ENCODE measurements around the gene HIVEP2.

Gene HIVEP2

DNA sequence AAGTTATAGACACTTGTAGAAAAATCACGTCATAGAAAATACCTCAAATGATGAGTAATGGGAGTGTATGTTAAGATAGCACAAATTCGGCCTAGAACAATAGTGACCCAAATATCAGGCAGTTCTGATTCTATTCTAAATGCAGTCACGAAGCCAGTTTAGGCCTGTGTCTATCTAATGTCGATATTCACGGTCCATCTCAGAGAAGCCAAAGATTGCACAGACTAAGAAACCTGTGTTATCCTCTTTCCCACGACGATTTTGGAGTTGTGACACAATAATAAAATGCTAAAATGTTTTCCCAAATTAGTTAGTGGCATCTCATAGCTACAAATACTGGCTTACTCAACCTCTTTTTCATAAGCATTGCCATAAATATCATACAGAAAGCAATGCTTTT, 4.0 kb downstream of the HIVEP2 start:
- Histone ChIP-seq H3K27me3 (ENCODE audit: low read depth) (no peaks in the 10 kb centered on the region), H3K9me3 (no peaks in the 10 kb centered on the region), H3K4me3 (no peak overlapping the region), H3K4me1 (peaks cover 13% of the 10 kb centered on the region), H3K36me3 (replicated peaks) (no peaks in the 10 kb centered on the region)
- in situ Hi-C loops (cut with MboI; ENCODE audit: low sequenced_read_pairs): no loop called here
- no peak for DNase-seq (ENCODE audit: low spot score in 2 of 2)

DNA sequence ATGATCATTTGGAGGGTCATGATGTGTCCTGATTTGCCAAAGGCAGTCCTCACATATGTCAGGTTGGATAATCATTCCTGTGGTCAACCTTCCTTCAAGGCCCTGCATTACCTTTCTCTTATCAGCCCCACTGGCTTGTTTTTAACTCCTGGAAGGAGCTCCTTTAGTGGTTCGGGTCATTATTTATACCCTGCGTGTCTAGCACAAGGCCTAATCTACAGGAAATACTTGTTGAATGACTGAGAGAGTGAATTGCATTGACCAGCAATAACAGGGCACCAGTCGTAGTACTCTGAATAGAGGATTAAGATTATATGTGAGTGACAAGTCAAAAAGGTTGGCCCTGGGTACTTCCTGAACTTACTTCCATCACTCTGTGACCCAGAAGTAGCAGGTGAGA, 4.5 kb downstream of the HIVEP2 start:
- DNase-seq (ENCODE audit: low spot score in 2 of 2): no peak
- Histone ChIP-seq H3K36me3 (replicated peaks) (no peaks in the 10 kb centered on the region), H3K4me1 (peaks cover 13% of the 10 kb centered on the region), H3K4me3 (no peak overlapping the region), H3K9me3 (no peaks in the 10 kb centered on the region), H3K27me3 (ENCODE audit: low read depth) (no peaks in the 10 kb centered on the region)
- in situ Hi-C loops (cut with MboI; ENCODE audit: low sequenced_read_pairs): no loop called here

DNA sequence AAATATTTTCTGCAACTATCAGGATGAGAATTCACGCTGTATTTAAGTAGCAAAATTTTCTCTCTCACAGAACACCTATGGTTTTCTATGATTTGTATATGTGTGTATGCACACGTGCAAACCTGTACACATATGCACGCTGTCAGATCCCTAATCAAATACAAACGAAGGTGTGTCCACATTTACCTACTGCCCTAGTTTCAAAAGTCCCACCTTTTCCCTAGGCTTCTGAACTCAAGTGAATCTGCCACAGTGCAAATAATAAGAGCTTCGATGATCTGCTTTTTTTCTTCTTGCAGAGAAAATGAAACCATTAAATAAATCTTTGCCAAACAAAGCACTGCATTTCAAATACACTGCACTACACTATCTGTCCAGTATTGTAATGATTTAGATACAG, 6.5 kb downstream of the HIVEP2 start:
- H3K4me3 ChIP-seq: no peak overlapping the region
- DNase-seq (ENCODE audit: low spot score in 2 of 2): no peak
- H3K27me3 ChIP-seq (ENCODE audit: low read depth): no peaks in the 10 kb centered on the region
- in situ Hi-C loops (cut with MboI; ENCODE audit: low sequenced_read_pairs): no loop called here
- peaks cover 7% of the 10 kb centered on the region for H3K4me1 ChIP-seq
- H3K9me3 ChIP-seq: no peaks in the 10 kb centered on the region
- no peaks in the 10 kb centered on the region for H3K36me3 ChIP-seq (replicated peaks)

DNA sequence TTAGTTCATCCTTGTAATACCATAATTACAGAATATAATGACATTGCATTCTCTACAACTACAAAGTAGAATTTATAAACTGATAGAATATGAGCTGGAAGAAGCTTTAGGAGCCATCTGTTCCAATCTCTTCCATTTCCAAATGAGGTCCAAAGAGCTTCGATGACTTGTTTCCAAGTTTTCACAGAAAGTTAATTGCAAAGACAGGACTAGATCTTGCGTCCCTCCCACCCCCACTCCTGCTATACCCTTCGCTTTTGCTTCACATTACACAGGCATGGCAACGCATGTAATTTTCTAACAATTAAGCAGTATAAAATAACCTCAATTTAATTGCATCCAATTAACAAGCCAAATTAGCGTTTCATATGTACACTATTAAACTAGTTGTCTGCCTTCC, 7.0 kb downstream of the HIVEP2 start:
- Histone ChIP-seq H3K36me3 (replicated peaks) (no peaks in the 10 kb centered on the region), H3K4me3 (no peak overlapping the region), H3K4me1 (peaks cover 4% of the 10 kb centered on the region), H3K27me3 (ENCODE audit: low read depth) (no peaks in the 10 kb centered on the region), H3K9me3 (no peaks in the 10 kb centered on the region)
- in situ Hi-C loops (cut with MboI; ENCODE audit: low sequenced_read_pairs): no loop called here
- no peak for DNase-seq (ENCODE audit: low spot score in 2 of 2)

DNA sequence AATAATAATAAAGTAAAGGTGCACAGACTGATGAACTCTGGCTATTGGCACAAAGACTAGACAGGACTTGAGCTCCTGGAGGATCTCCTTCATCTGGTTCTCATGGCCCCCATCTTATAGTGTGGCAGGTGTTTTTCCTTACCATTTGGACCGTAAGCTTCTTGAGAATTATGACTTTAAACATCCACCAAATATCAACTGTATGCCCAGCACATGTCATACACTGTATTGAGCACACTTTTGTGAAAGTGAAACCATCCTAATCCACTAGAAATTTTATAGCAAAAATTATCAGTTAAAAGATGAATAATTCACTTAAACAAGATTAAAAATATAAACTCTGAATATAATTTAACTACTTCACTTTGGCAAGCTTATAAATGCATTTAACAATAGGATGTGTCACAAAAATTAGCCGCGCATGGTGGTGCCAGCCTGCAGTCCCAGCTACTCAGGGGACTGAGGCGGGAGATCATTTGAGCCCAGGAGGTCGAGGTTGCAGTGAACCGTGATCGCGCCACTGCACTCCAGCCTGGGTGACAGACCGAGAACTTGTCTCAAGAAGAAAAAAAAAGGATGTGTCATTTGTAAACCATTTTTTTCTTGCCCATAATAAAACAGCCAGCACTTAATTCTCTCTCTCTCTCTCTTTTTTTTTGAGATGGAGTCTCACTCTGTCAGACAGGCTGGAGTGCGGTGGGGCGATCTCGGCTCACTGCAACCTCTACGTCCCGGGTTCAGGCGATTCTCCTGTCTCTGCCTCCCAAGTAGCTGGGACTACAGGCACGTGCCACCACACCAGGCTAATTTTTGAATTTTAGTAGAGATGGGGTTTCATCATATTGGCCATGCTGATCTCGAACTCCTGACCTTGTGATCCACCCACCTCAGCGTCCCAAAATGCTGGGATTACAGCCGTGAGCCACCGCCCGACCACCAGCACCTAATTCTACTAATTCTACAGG, 9.1 kb downstream of the HIVEP2 start:
- Histone ChIP-seq H3K36me3 (replicated peaks) (no peaks in the 10 kb centered on the region), H3K9me3 (no peaks in the 10 kb centered on the region), H3K4me3 (no peak overlapping the region), H3K4me1 (no peaks in the 10 kb centered on the region), H3K27me3 (ENCODE audit: low read depth) (no peaks in the 10 kb centered on the region)
- DNase-seq (ENCODE audit: low spot score in 2 of 2): no peak
- in situ Hi-C loops (cut with MboI; ENCODE audit: low sequenced_read_pairs): no loop called here

DNA sequence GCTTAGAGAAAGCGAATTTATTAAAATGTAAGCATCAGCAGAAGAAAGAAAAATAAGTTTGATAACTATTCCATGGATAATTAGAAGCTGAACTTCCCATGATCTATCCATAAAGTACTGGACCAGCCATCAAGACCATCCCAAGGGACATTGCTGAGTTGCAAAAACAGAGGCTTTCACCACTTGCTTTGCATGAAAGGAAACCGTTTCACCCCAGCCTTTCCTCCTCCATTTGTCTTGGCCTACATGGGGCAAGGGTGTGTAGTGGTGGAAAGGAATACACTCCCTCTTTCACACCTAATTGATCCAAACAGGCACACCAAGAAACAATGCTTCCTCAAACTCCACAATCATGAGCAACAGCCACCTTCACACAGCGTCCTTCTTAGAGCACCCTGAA, 10.4 kb downstream of the HIVEP2 start:
- Histone ChIP-seq H3K4me1 (peaks cover 3% of the 10 kb centered on the region), H3K36me3 (replicated peaks) (no peaks in the 10 kb centered on the region), H3K9me3 (no peaks in the 10 kb centered on the region), H3K27me3 (ENCODE audit: low read depth) (no peaks in the 10 kb centered on the region), H3K4me3 (no peak overlapping the region)
- no peak for DNase-seq (ENCODE audit: low spot score in 2 of 2)
- in situ Hi-C loops (cut with MboI; ENCODE audit: low sequenced_read_pairs): no loop called here

DNA sequence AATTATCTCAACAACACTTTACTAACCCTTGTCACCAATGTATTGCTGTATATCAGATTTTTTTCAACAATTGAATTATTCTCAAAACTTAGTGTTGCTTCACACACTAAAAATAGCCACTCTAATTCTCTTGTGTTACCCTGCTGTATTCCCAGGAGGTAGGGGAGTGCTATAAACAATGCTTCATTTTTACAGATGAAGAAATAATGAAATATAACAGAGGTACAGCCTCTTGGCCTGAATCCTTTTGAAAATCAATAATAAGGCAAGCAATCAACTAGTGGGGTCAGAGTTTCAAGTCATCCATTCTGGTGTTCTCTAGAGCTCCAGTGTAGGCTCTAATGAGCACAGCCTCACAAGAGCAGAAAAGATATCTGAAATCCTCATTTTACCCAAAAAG, 10.9 kb downstream of the HIVEP2 start:
- in situ Hi-C loops (cut with MboI; ENCODE audit: low sequenced_read_pairs): no loop called here
- Histone ChIP-seq H3K4me3 (no peak overlapping the region), H3K27me3 (ENCODE audit: low read depth) (no peaks in the 10 kb centered on the region), H3K4me1 (peaks cover 7% of the 10 kb centered on the region), H3K9me3 (no peaks in the 10 kb centered on the region), H3K36me3 (replicated peaks) (no peaks in the 10 kb centered on the region)
- no peak for DNase-seq (ENCODE audit: low spot score in 2 of 2)

DNA sequence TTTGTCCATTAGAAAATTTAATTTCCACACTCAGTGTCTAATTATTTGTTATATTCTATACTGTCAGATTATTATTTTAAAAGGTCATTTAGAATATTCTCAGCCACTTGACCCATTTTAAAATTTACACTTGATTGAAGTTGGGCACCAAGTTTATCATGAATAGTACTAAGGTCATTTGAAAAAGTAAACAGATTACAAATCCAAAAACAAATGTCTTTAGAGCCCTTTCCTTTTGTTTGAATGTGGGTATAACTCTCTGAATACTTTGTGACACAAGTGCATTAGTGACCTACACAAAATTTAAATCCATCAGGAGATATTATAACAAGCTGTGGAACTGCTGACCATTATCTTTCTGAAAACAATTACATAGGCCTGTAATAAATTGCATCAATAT, 11.3 kb downstream of the HIVEP2 start:
- Histone ChIP-seq H3K36me3 (replicated peaks) (no peaks in the 10 kb centered on the region), H3K27me3 (ENCODE audit: low read depth) (no peaks in the 10 kb centered on the region), H3K9me3 (no peaks in the 10 kb centered on the region), H3K4me1 (peaks cover 7% of the 10 kb centered on the region), H3K4me3 (no peak overlapping the region)
- in situ Hi-C loops (cut with MboI; ENCODE audit: low sequenced_read_pairs): no loop called here
- no peak for DNase-seq (ENCODE audit: low spot score in 2 of 2)

DNA sequence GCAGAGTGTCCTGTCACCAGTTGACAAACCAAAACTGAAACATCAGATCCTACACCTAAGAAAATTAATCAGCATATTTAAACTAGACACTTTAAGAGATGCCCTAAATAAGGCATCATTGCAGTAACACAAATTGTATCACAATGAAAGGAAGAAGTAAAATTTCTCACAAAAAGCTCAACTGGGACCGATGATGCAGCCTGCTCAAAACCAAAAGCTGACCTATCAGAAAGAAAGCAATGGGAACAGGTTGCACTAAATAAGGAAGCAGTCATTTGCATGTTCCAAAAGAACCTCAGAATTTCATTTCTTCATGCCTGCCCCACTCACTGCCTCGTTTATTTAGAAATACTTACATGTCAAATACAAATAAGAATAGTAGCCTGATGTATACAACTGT, 12.1 kb downstream of the HIVEP2 start:
- in situ Hi-C loops (cut with MboI; ENCODE audit: low sequenced_read_pairs): no loop called here
- H3K4me3 ChIP-seq: no peak overlapping the region

DNA sequence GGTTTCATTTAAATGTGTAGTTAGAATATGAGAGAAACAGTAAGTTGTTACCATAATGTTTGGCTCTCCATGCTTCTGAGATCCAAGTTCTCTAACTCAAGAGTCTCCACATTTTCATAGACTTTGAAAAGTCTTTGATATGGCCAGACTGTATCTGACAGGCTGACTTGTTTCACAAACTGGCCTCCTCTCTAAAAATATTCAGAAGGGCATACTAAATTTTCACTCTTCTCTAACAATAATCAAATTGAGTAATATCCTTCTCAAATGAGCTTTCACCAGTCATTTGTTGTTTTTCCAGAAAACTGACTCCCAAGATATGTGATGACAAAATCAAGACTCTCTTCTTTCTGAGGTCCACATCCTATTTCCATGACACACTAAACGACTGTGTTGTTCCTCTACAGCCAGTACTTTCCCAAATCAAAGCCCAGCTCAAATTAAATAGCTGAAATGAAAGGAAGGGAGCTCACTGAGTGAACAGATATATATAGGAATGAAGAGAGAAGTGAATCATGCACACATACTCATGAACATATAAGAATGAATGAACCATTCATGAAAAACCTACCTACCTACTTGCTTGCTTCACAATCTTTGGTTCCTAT, 15.1 kb downstream of the HIVEP2 start:
- Histone ChIP-seq H3K4me3 (no peak overlapping the region), H3K4me1 (peaks cover 14% of the 10 kb centered on the region), H3K9me3 (no peaks in the 10 kb centered on the region), H3K36me3 (replicated peaks) (no peaks in the 10 kb centered on the region), H3K27me3 (ENCODE audit: low read depth) (no peaks in the 10 kb centered on the region)
- in situ Hi-C loops (cut with MboI; ENCODE audit: low sequenced_read_pairs): no loop called here
- no peak for DNase-seq (ENCODE audit: low spot score in 2 of 2)

More for the DNA sequence above, 12.1 kb downstream of the HIVEP2 start:
- no peak for DNase-seq (ENCODE audit: low spot score in 2 of 2)
- no peaks in the 10 kb centered on the region for H3K36me3 ChIP-seq (replicated peaks)
- H3K9me3 ChIP-seq: no peaks in the 10 kb centered on the region
- H3K4me1 ChIP-seq: peaks cover 7% of the 10 kb centered on the region
- no peaks in the 10 kb centered on the region for H3K27me3 ChIP-seq (ENCODE audit: low read depth)

DNA sequence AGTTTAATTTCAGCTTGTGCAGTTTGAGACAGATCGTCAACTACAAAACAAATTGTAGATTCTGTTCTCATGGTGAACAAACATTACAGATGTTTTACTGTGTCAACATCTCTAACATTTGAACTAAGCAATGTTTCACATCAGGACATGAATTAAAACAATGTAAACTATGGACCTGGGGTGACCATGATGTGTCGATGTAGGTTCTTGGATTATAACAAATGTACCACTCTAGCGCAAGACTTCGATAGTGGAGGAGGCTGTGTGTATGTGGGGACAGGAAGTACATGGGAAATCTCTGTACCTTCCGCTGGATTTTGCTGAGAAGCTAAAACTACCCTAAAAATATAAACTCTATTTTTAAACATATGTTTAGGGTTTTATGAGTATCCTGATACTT, 17.1 kb downstream of the HIVEP2 start:
- Histone ChIP-seq H3K36me3 (replicated peaks) (no peaks in the 10 kb centered on the region), H3K9me3 (no peaks in the 10 kb centered on the region), H3K27me3 (ENCODE audit: low read depth) (no peaks in the 10 kb centered on the region), H3K4me3 (no peak overlapping the region), H3K4me1 (peaks cover 14% of the 10 kb centered on the region)
- no peak for DNase-seq (ENCODE audit: low spot score in 2 of 2)
- in situ Hi-C loops (cut with MboI; ENCODE audit: low sequenced_read_pairs): no loop called here

DNA sequence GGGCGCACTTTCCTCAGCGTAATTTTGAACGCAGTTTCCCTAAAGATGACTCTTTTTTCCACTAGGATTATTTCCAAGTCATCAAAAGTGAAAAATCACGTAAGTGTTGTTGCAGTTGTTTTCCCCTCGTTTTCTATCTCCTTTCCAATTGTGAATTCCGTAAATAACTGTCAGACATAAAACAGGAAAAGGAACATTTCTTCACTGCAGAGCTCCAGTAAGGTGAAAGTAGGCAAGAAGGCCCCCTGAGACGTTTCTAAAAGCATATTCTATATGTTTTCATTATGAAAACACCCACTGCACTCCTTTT, 17.8 kb downstream of the HIVEP2 start:
- no peaks in the 10 kb centered on the region for H3K9me3 ChIP-seq
- peak overlapping the region; percentile 37 for H3K4me3 ChIP-seq
- H3K27me3 ChIP-seq (ENCODE audit: low read depth): no peaks in the 10 kb centered on the region
- H3K4me1 ChIP-seq: peaks cover 14% of the 10 kb centered on the region
- no peak for DNase-seq (ENCODE audit: low spot score in 2 of 2)
- no peaks in the 10 kb centered on the region for H3K36me3 ChIP-seq (replicated peaks)
- in situ Hi-C loops (cut with MboI; ENCODE audit: low sequenced_read_pairs): no loop called here

DNA sequence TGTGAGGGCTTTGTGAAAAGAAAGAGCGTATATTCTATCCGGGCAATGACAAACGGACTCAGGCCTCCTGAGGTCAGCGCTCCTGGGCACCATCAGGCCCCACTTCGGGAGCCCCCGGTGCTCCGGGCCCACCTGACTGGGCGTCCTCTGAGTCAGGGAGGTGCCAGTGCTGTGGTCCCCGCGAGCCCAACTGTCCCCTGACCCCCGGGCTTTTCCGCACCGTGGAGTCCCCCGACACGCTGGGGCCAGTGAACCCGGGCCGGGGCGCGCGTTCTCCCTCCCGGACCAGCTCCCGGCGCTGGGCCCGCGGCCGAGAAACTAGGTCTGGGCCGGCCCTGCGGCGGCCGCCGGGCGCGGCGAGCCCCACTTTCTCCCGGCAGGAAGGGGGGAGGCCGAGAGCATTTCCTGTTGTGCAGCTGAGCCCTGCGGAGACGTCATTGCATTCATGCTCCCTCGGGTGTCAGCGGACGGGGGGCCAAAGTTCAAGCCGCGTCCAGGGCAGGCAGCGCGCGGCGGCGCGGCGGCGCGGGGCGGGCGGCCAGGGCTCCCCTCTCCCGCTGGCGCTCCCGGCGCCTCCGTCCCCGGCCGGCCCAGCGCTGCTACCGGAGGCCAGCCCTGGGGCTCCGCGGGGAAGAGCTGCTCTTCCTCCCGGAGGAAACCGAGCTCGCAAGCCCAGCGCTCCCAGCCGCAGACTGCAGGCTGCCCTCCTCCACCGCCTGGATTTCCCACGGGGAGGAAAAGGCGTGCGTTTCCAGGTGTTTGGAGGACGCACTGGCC, 18.3 kb downstream of the HIVEP2 start:
- DNase-seq (ENCODE audit: low spot score in 2 of 2): peak in 1 of 2 experiments; percentile 56

DNA sequence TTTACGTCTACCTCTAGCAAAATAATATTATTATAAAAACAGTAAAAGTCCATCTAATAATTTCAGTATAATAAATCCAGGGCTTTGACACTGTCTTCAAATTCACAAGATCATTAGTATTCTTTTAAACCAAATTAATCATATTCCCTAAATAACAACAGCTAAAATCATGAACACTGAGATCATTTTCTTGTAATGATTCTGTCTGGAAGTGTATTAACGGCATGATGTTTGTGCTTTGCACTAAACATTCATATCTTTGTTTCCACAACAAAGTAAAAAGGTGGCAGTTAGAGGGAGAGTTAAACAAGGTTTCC, 18.8 kb downstream of the HIVEP2 start:
- H3K27me3 ChIP-seq (ENCODE audit: low read depth): no peaks in the 10 kb centered on the region
- in situ Hi-C loops (cut with MboI; ENCODE audit: low sequenced_read_pairs): no loop called here
- H3K9me3 ChIP-seq: no peaks in the 10 kb centered on the region
- H3K36me3 ChIP-seq (replicated peaks): no peaks in the 10 kb centered on the region
- DNase-seq (ENCODE audit: low spot score in 2 of 2): no peak
- peaks cover 14% of the 10 kb centered on the region for H3K4me1 ChIP-seq
- H3K4me3 ChIP-seq: peak overlapping the region; percentile 37; the same call in 1 of the 2 replicates

More for the DNA sequence above, 18.3 kb downstream of the HIVEP2 start:
- Histone ChIP-seq H3K4me3 (peak overlapping the region; percentile 37), H3K4me1 (peaks cover 14% of the 10 kb centered on the region), H3K36me3 (replicated peaks) (no peaks in the 10 kb centered on the region), H3K9me3 (no peaks in the 10 kb centered on the region), H3K27me3 (ENCODE audit: low read depth) (no peaks in the 10 kb centered on the region)
- in situ Hi-C loops (cut with MboI; ENCODE audit: low sequenced_read_pairs): no loop called here

Data from HAP-1 (cell line).